Measurements from ENCODE around the gene HIVEP3. TPM values are rescaled to one million over a fixed set of nuclear protein-coding genes. Genes with fewer than 3 reads are reported as not detected.

Gene HIVEP3
- total RNA-seq, 1 experiment from 2014 or later = 3.1 TPM

GRCh38 chr1:41766546-41766945 is 152.2 kb downstream of the HIVEP3 start:
- POLR2A ChIA-PET (ENCODE audit: low non-redundant PET) = no interaction called here
- DNase-seq (ENCODE audit: low spot score) = no peak

GRCh38 chr1:41766041-41766440 is 152.7 kb downstream of the HIVEP3 start:
- CTCF ChIA-PET = no interaction called here
- POLR2A ChIA-PET (ENCODE audit: low non-redundant PET) = no interaction called here

More at GRCh38 chr1:41766546-41766945, 152.2 kb downstream of the HIVEP3 start:
- Histone ChIP-seq H3K4me1 (ENCODE audit: insufficient read depth, low read length, poor library complexity, severe bottlenecking) (no peaks in the 10 kb centered on the region), H3K9me3 (ENCODE audit: low read depth, low read length, poor library complexity, severe bottlenecking) (no peaks in the 10 kb centered on the region), H3K27me3 (replicated peaks; ENCODE audit: insufficient read depth, low read depth, low read length, poor library complexity) (no peaks in the 10 kb centered on the region), H3K27ac (ENCODE audit: low read depth, low read length, poor library complexity, severe bottlenecking) (no peak overlapping the region), H3K36me3 (ENCODE audit: insufficient read depth, low read length, poor library complexity, severe bottlenecking) (no peaks in the 10 kb centered on the region), H3K4me3 (ENCODE audit: low read depth, low read length, poor library complexity, severe bottlenecking) (no peak overlapping the region)
- no TSS peak for BruUV-seq (replicated peaks)
- intact Hi-C loops (cut with micrococcal nuclease; ENCODE audit: unreplicated experiment) = no loop called here
- TF ChIP-seq CTCF (conservative IDR thresholded peaks at IDR 0.05; ENCODE audit: low read depth, low read length) (no peak), EZH2 (IDR thresholded peaks at IDR 0.05; ENCODE audit: borderline replicate concordance, low read depth, low read length, poor library complexity, severe bottlenecking) (no peak)
- CTCF ChIA-PET = no interaction called here

GRCh38 chr1:41765152-41765551 is 153.6 kb downstream of the HIVEP3 start:
- no peaks in the 10 kb centered on the region for H3K4me1 ChIP-seq (ENCODE audit: insufficient read depth, low read length, poor library complexity, severe bottlenecking)
- TF ChIP-seq CTCF (conservative IDR thresholded peaks at IDR 0.05; ENCODE audit: low read depth, low read length) (no peak), EZH2 (IDR thresholded peaks at IDR 0.05; ENCODE audit: borderline replicate concordance, low read depth, low read length, poor library complexity, severe bottlenecking) (no peak)
- POLR2A ChIA-PET (ENCODE audit: low non-redundant PET) = no interaction called here
- H3K9me3 ChIP-seq (ENCODE audit: low read depth, low read length, poor library complexity, severe bottlenecking) = no peaks in the 10 kb centered on the region
- no peaks in the 10 kb centered on the region for H3K36me3 ChIP-seq (ENCODE audit: insufficient read depth, low read length, poor library complexity, severe bottlenecking)
- intact Hi-C loops (cut with micrococcal nuclease; ENCODE audit: unreplicated experiment) = no loop called here
- BruUV-seq (replicated peaks) = no TSS peak
- H3K27ac ChIP-seq (ENCODE audit: low read depth, low read length, poor library complexity, severe bottlenecking) = no peak overlapping the region
- H3K27me3 ChIP-seq (replicated peaks; ENCODE audit: insufficient read depth, low read depth, low read length, poor library complexity) = no peaks in the 10 kb centered on the region
- H3K4me3 ChIP-seq (ENCODE audit: low read depth, low read length, poor library complexity, severe bottlenecking) = no peak overlapping the region
- CTCF ChIA-PET = no interaction called here
- DNase-seq (ENCODE audit: low spot score) = no peak

More at GRCh38 chr1:41766041-41766440, 152.7 kb downstream of the HIVEP3 start:
- TF ChIP-seq CTCF (conservative IDR thresholded peaks at IDR 0.05; ENCODE audit: low read depth, low read length) = no peak
- Histone ChIP-seq H3K36me3 (ENCODE audit: insufficient read depth, low read length, poor library complexity, severe bottlenecking) (no peaks in the 10 kb centered on the region), H3K27ac (ENCODE audit: low read depth, low read length, poor library complexity, severe bottlenecking) (no peak overlapping the region), H3K9me3 (ENCODE audit: low read depth, low read length, poor library complexity, severe bottlenecking) (no peaks in the 10 kb centered on the region), H3K27me3 (replicated peaks; ENCODE audit: insufficient read depth, low read depth, low read length, poor library complexity) (no peaks in the 10 kb centered on the region), H3K4me1 (ENCODE audit: insufficient read depth, low read length, poor library complexity, severe bottlenecking) (no peaks in the 10 kb centered on the region), H3K4me3 (ENCODE audit: low read depth, low read length, poor library complexity, severe bottlenecking) (no peak overlapping the region)
- intact Hi-C loops (cut with micrococcal nuclease; ENCODE audit: unreplicated experiment) = no loop called here
- no peak for DNase-seq (ENCODE audit: low spot score)
- no TSS peak for BruUV-seq (replicated peaks)
